HG03571 (cell line): ENCODE data around the gene TSPAN9.

ENCODE experiments used
- ATAC-seq: cut with Tn5 transposase; IDR thresholded peaks from one replicate; pipeline ENCODE4 v1.9.1; 2021; ENCODE audit not compliant: unreplicated experiment

Gene TSPAN9

DNA sequence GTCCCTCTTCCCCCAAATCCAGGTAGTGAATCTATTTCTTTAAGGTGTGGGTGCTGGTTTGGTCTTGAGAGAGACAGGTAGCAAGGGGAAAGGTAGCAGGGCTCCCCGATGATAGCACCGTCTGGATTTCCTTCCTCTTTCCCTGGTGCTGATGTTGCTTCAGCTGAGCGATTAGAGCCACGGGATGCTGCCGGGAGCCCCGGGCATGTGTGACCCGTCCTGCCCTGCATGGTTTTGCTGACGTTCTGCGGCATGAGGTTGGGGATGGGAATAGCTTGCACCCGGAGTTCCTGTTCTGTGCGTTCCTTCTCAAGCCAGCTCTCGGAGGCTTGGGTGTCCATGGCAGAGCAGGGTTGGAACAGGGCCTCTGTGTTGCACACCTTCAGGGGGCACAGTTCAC is 107.3 kb downstream of the TSPAN9 start:
- ATAC-seq = no peak

- no peak for ATAC-seq
These were observed 108.2 kb downstream of the TSPAN9 start for GRCh38 chr12:3185260-3185870.

DNA sequence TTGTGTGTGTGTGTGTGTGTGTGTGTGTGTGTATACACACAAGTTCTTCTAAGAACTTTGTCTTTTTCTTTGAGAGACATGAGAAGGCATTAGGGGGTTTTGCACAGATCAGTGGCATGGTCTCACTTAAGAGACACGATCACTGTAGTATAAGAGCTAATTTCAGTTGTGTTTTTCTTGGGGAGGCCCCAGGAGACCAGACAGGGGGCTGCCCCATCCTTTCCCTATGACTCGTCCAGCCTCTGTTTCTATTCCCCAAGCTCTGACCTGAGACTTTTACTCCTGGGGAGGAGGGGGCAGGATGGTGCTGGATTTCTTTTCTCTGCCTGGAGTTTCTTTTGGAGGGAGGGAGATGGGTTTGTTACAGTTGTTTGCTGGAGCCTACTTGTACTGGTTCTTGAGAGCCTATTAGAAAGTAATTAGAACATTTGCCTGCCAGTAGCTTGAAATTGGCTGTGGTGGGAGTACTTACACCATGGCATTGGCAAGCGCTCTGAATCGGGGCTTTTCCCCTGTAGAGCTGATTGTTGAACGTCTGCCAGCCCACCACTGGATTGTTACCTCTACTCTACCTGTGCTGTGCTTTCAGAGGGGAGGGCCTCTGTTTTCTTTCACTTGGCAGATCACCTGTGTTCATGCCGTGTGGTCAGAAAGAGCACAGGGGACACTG is 109.5 kb downstream of the TSPAN9 start:
- no peak for ATAC-seq

DNA sequence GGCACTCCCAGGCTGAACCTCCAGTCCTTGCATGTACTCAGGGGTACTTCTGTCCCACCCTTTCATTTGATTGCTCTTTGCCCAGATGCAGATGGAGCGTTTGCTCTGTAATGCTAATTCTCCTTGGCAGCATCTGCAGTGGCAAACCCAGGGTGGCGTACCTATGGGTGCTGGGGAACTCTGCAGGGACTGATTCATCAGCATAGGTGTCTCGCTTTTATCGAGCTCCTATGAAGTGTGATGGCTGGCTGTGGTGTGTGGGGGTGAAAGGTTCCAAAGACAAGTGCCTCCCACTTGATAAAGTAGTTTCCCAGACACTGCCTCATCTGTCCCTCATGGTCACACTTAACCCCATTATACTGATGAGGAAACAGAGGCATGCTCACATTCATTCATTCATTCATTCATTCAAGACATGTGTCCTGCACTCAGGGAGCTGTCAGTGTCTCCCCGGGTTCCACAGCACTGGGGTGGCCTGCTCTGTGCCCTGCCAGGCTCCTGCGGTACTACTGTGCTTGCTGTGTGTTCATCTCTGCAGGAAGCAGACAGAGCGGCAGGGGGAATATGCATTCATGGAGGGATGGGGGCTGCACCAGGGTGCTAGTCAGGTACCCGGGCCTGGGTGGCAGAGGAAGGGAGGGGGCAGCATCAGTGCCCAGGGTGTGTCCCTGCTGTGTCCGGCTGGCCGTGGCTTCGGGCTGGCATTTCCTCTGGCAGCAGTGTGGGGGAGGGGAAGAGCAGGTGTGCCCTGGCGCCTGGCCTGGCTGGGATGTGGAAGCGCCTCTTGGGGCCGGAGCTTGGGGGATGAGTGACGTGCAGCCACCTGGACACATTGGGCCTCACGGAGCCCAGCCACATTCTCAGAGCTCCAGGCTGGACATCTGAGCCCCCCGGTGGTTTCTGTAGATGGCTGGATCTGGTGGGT is 110.9 kb downstream of the TSPAN9 start:
- no peak for ATAC-seq

DNA sequence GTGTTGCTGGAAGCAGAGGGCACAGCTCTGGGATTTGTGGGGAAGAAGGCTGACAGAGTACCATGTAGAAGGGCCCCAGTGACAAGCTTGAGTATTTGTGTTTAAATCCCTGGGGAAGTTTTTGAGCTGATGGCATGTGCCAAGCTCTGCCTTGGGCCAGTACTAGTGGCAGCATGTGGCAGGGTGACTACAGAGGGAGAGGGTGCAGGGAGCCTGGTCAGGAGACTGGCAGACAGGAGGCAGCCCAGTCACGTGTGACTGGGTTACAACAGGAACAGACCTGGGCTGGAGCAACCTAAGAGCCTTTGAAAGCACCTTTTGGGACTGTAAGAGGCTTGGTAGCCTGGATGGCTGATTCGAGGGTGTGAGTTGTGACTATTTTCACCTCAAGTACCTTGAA is 112.1 kb downstream of the TSPAN9 start:
- no peak for ATAC-seq

- no peak for ATAC-seq
These were observed 112.9 kb downstream of the TSPAN9 start for GRCh38 chr12:3190101-3190500.

GRCh38 chr12:3191450-3191849 is 114.3 kb downstream of the TSPAN9 start:
- no peak for ATAC-seq

GRCh38 chr12:3192221-3192620 is 115.0 kb downstream of the TSPAN9 start:
- ATAC-seq = no peak

DNA sequence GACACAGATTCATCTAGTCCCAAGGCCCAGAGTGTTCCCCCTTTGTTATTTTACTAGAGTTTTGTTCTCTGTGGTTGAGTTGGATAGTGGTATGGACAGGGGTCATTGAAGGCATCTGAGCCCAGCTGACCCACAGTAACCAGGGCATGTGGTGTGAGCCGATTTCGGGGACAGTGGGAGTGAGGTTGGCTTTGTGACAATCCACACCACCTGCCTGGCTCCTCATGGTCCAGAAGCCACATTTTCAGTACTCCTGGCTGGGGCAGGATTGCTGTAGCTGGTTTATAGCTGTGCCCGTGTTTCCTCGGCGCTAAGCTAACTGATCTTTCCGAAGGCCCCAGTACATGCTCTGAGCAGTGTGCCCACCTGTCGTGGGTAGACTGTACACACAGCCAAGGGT is 116.0 kb downstream of the TSPAN9 start:
- no peak for ATAC-seq

- ATAC-seq = no peak
These were observed 116.6 kb downstream of the TSPAN9 start for GRCh38 chr12:3193755-3194154.

GRCh38 chr12:3195337-3195736 is 118.2 kb downstream of the TSPAN9 start:
- no peak for ATAC-seq

- no peak for ATAC-seq
These were observed 118.8 kb downstream of the TSPAN9 start for GRCh38 chr12:3195859-3196483.

GRCh38 chr12:3196488-3196887 is 119.3 kb downstream of the TSPAN9 start:
- no peak for ATAC-seq

DNA sequence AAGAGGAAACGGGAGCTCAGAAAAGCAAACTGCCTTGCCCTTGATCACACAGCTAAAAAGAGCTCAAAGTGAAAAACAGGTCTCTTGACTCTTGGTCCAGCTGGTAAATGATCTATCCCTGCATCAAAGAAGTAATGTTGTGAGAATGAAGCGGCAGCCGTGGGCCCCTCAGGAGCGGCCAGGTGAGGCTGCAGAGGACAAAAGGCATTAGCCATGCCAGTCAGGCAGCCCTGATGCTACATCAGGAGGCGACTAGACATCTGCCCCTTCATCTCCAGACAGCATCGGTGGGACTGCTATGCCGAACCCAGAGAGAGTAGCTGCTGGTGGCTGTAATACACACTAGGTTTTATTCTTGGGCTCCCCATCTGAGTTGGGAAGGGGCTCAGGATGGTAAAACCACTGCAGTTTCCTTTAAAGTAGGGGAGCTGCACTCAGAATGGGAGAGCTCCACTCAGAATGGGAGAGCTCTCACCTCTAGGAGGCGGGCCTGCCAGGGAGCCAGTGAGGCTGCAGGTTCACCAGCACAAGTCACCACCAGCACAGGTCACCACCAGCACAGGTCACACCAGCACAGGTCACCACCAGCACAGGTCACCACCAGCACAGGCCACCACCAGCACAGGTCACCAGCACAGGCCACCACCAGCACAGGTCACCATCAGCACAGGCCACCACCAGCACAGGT is 120.1 kb downstream of the TSPAN9 start:
- ATAC-seq = no peak

GRCh38 chr12:3199551-3200031 is 122.4 kb downstream of the TSPAN9 start:
- ATAC-seq = no peak

- no peak for ATAC-seq
These were observed 122.9 kb downstream of the TSPAN9 start for GRCh38 chr12:3200032-3200617.

DNA sequence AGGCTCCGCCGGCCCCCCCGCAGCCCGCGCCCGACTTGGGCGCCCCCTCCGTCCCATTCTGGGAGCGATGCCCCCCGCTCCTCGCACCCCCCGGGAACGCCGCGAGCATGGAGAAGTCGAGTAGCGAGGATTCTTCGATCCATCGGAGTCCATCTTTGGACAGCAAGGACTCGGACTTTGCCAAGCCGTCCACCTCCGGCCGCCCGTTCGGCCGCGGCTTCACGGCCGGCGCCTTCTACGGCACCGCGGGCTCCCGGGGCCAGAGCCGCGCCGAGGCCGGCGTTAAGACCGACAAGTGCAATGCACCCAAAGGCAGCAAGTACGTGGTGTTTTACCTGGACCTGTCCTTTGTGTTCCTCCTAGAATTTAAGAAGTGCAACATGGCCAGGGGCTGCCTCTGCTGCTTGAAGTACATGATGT is 123.6 kb downstream of the TSPAN9 start:
- ATAC-seq = no peak

- no peak for ATAC-seq
These were observed 124.3 kb downstream of the TSPAN9 start for GRCh38 chr12:3201339-3202051.

GRCh38 chr12:3202096-3202495 is 124.9 kb downstream of the TSPAN9 start:
- no peak for ATAC-seq
